GM12872 (cell line): ENCODE results near the gene AGMAT.

Source experiments
- CTCF ChIP-seq: IDR thresholded peaks from 3 replicates; pipeline ENCODE4 v1.5.1; 2011; ENCODE audit warnings: low read depth, mild to moderate bottlenecking, low read length, moderate library complexity; ENCODE audit not compliant: insufficient read depth

The AGMAT gene

DNA sequence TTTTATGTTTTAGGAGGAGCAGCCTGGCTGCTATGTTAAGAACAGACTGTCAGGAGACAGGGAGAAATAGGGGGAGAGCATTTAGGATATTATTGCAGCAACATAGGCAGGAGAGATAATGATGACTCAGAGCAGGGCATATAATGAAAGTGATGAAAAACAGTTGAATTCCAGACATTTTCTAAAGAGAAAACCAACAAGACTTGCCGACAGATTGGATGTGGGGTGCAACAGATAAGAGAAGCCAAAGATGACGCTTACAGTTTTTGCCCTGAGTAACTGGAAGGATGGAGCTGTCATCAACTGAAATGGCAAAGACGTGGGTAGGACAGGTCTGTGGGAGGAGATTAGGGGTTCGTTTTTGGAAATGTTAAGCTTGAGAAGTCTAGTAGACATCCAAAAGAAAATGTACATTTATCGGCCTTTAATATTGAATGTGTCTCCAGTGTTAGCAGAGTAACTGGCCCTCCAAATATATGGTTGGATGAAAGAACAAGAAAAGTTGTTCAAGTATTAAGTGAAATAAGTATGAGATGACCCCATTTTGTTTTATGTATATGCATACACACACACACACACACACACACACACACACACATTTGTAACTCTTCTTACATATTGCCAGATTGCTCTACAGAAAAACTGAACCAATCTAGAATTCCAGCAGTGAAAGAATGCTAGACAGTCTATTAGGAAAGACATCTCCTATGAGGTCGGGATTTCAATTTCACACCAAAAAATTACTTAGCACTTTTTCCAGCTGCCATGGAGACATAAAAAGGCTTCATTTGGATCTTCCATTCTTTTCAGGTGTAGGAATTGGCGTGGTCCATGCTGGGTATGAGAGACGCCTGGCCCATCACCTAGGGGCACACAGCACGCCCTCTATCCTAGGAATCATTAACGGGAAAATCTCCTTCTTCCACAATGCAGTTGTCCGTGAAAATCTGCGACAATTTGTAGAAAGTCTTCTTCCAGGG, 41.0 kb downstream of the AGMAT start:
- TF ChIP-seq CTCF, result no peak

DNA sequence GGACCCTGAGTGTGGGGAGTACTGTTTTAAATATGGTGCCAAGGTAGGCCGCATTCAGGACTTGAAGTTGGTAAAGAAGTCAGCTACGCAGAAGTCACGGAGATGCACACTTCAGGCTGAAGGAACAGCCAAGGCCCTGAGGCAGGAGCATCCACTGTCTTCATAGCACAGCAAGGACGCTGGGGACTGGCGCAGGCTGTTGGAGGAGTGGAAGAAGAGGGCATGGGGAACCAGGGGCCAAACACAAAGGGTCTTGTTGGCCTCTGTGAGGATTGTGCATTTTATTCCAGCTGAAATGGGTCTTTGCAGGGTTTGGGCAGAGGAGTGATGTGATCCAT, 41.6 kb downstream of the AGMAT start:
- no peak for TF ChIP-seq CTCF

GRCh38 chr1:15542388-15543250, 42.2 kb downstream of the AGMAT start:
- TF ChIP-seq CTCF, result no peak

GRCh38 chr1:15541231-15541792, 43.5 kb downstream of the AGMAT start:
- no peak for TF ChIP-seq CTCF

DNA sequence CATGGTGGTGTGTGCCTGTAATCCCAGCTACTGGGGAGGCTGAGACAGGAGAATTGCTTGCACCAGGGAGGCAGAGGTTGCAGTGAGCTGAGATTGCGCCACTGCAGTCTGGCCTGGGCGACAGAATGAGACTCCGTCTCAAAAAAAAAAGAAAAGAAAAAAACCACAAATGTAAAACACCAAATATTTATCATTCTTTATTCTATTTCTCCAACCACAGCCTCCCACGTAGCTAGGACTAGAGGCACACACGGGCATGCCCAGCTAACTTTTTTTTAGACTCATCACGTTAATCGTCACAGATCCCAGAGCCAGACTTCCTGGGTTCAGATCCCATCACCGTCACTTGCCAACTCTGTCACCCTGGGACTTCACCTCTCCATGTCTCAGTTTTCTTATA, 44.7 kb downstream of the AGMAT start:
- TF ChIP-seq CTCF, result no peak

DNA sequence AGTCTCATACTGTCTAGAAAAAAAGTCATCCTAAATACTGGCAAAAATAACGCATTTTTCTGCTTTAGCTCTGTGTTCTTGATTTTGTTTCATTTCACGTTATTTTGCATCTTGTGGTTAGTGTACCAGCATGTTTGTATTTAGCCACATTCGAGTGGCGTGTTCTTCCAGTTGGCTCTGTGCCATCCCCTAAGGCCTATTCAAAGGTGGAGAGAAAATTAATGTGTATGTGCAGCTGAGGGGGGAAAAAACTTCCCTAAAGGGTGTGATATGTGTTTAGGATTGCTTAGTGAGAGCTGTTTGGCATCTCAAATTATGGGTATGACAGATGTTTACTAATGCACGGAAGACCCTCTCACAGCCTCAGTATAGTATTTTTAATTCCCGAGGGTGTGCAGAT, 46.1 kb downstream of the AGMAT start:
- no peak for TF ChIP-seq CTCF

DNA sequence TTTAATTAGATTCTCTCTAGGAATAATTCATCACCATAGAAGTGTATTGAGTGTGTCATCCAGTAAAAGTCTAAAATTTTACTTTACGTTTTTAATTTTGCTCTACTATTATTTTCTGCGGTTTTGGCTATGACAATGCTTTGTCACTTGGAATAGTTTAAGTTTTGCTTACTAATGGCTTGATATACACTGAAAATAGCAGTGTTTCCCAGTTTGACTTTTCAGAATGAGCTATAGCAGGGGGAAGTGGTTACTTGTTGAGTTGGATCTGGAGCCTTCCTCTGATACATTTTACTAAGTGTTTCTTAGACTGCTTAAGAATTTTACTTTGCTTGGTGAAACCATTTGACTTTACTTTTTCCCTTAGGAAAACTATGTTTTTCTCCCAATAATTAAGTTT, 53.2 kb downstream of the AGMAT start:
- TF ChIP-seq CTCF, result no peak
